Measurements from ENCODE around the gene ITPRIP.

Gene ITPRIP

GRCh38 chr10:104344219-104344618 lies 6.0 kb upstream of the ITPRIP start:
- TF ChIP-seq Cebpa-rat (IDR thresholded peaks at IDR 0.05): no peak
- no peak overlapping the region for H3K27ac ChIP-seq
- no peak overlapping the region for H3K4me3 ChIP-seq
- no peaks in the 10 kb centered on the region for H3K36me3 ChIP-seq
- no peak overlapping the region for H3K4me2 ChIP-seq
- no peaks in the 10 kb centered on the region for H4K20me1 ChIP-seq
- H3K9me3 ChIP-seq: no peaks in the 10 kb centered on the region
- H3K27me3 ChIP-seq: 0 out of 2 replicates have a peak, but pooled peaks cover 3% of the 10 kb centered on the region
- H3K4me1 ChIP-seq: peaks cover 39% of the 10 kb centered on the region
- H3K9ac ChIP-seq: no peak overlapping the region

GRCh38 chr10:104342941-104343411 lies 4.7 kb upstream of the ITPRIP start:
- 0 out of 2 replicates have a peak, but pooled peaks cover 3% of the 10 kb centered on the region for H3K27me3 ChIP-seq
- peaks cover 40% of the 10 kb centered on the region for H3K4me1 ChIP-seq
- H3K36me3 ChIP-seq: no peaks in the 10 kb centered on the region
- no peak for TF ChIP-seq Cebpa-rat (IDR thresholded peaks at IDR 0.05)
- H3K4me3 ChIP-seq: no peak overlapping the region
- no peaks in the 10 kb centered on the region for H4K20me1 ChIP-seq
- no peak overlapping the region for H3K4me2 ChIP-seq
- no peaks in the 10 kb centered on the region for H3K9me3 ChIP-seq
- H3K9ac ChIP-seq: no peak overlapping the region
- no peak overlapping the region for H3K27ac ChIP-seq

GRCh38 chr10:104340641-104341040 lies 2.4 kb upstream of the ITPRIP start:
- H4K20me1 ChIP-seq: peaks cover 13% of the 10 kb centered on the region
- H3K4me1 ChIP-seq: peaks cover 33% of the 10 kb centered on the region
- no peaks in the 10 kb centered on the region for H3K9me3 ChIP-seq
- TF ChIP-seq Cebpa-rat (IDR thresholded peaks at IDR 0.05): no peak
- H3K27me3 ChIP-seq: 0 out of 2 replicates have a peak, but pooled peaks cover 3% of the 10 kb centered on the region
- H3K36me3 ChIP-seq: no peaks in the 10 kb centered on the region
- H3K4me2 ChIP-seq: peak overlapping the region; percentile 92
- H3K9ac ChIP-seq: no peak overlapping the region
- no peak overlapping the region for H3K4me3 ChIP-seq
- H3K27ac ChIP-seq: no peak overlapping the region

- H4K20me1 ChIP-seq: peaks cover 18% of the 10 kb centered on the region
- H3K4me1 ChIP-seq: peaks cover 39% of the 10 kb centered on the region
- H3K27ac ChIP-seq: no peak overlapping the region
- no peak for TF ChIP-seq Cebpa-rat (IDR thresholded peaks at IDR 0.05)
- peaks cover 5% of the 10 kb centered on the region; the same call in 1 of the 2 replicates for H3K36me3 ChIP-seq
- 0 out of 2 replicates have a peak, but pooled peaks cover 3% of the 10 kb centered on the region for H3K27me3 ChIP-seq
- no peak overlapping the region for H3K4me3 ChIP-seq
- no peak overlapping the region for H3K9ac ChIP-seq
- H3K4me2 ChIP-seq: peak overlapping the region; percentile 92
- H3K9me3 ChIP-seq: no peaks in the 10 kb centered on the region
Measured at GRCh38 chr10:104340111-104340526, 1.9 kb upstream of the ITPRIP start.

DNA sequence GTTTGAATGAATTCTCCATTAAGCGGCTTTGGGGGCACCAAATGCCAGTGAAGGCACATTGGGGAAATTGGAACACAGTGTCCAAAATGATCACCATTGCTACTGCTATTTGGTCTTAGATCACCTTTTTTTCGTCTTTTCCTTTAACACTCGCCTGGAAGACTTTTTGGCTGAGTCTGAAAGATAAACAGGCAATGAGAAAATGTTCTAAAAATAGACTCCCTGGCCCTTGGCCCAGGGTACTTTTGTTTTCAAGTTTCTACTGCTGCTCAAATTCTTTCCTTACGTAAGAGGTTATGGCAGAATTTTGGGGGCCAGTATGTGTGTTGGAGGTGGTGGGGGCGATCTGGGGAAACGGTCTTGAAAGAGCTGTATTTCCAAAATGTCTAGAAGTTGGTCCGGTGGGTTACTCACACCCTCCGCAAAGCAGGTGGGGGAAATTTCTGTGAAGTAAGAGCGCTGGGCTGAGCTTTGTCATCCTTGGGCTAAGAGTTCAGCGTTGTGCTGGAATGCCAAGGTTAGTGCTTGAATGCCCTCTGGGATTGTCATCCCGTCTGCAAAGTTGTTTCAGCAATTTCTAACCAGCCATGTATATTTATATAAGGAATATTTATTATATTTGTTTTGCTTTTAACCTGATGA lies 1.3 kb upstream of the ITPRIP start:
- Histone ChIP-seq H3K4me3 (peak overlapping the region; percentile 83), H3K27ac (peak overlapping the region; percentile 98; the same call in 1 of the 2 replicates), H3K4me2 (peak overlapping the region; percentile 92)

GRCh38 chr10:104337521-104337984 lies 712 bp downstream of the ITPRIP start:
- H3K27ac ChIP-seq: peak overlapping the region; percentile 98
- H3K9ac ChIP-seq: peak overlapping the region; percentile 94
- peaks cover 30% of the 10 kb centered on the region for H3K36me3 ChIP-seq
- no peaks in the 10 kb centered on the region for H3K9me3 ChIP-seq
- TF ChIP-seq Cebpa-rat (IDR thresholded peaks at IDR 0.05): no peak
- 0 out of 2 replicates have a peak, but pooled peaks cover 3% of the 10 kb centered on the region for H3K27me3 ChIP-seq
- H3K4me1 ChIP-seq: peaks cover 64% of the 10 kb centered on the region
- peak overlapping the region; percentile 83 for H3K4me3 ChIP-seq
- H4K20me1 ChIP-seq: peaks cover 44% of the 10 kb centered on the region
- peak overlapping the region; percentile 92 for H3K4me2 ChIP-seq

More for the DNA sequence above, 1.3 kb upstream of the ITPRIP start:
- Histone ChIP-seq H4K20me1 (peaks cover 23% of the 10 kb centered on the region), H3K36me3 (peaks cover 10% of the 10 kb centered on the region), H3K27me3 (0 out of 2 replicates have a peak, but pooled peaks cover 3% of the 10 kb centered on the region), H3K9me3 (no peaks in the 10 kb centered on the region), H3K9ac (peak overlapping the region; percentile 94), H3K4me1 (peaks cover 44% of the 10 kb centered on the region)
- TF ChIP-seq Cebpa-rat (IDR thresholded peaks at IDR 0.05): no peak

DNA sequence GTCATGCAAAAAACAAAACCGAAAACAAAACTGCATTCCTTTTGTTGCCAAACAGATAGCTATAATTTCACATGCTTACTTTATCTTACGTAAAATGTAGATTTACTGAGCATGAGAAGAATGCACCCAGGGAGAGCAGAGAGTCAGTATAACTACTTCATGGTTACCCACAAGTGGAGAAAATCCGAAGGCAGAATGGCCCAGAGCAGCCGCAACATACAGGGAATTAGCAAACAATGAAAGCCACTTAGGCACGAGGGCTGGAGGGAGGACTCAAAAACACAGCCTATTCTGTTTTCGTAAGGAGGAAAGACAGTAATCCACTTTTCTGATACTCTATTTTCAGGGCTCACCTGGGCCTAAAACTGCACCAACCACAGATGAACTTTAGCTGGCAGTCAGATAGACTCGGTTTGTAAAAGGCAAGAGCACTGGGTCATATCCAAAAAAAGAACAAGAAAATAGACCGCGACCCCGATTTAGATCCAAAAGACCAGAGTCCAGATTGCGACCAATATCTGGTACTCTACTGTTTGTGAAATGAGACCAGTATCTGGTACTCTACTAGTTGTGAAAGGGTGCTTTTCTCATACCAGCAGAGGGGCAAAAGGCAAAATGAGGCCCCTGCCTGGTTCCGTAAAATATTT lies 1.3 kb downstream of the ITPRIP start:
- 0 out of 2 replicates have a peak, but pooled peaks cover 3% of the 10 kb centered on the region for H3K27me3 ChIP-seq
- TF ChIP-seq Cebpa-rat (IDR thresholded peaks at IDR 0.05): no peak
- peak overlapping the region; percentile 94 for H3K9ac ChIP-seq
- H3K4me2 ChIP-seq: peak overlapping the region; percentile 92
- peaks cover 50% of the 10 kb centered on the region for H4K20me1 ChIP-seq
- peaks cover 70% of the 10 kb centered on the region for H3K4me1 ChIP-seq
- peak overlapping the region; percentile 98 for H3K27ac ChIP-seq
- peak overlapping the region; percentile 83 for H3K4me3 ChIP-seq
- H3K36me3 ChIP-seq: peaks cover 33% of the 10 kb centered on the region
- no peaks in the 10 kb centered on the region for H3K9me3 ChIP-seq

- Histone ChIP-seq H3K9ac (peak overlapping the region; percentile 49; the same call in 1 of the 2 replicates), H3K4me1 (peaks cover 80% of the 10 kb centered on the region), H3K27ac (peak overlapping the region; percentile 22; the same call in 1 of the 2 replicates), H4K20me1 (peaks cover 68% of the 10 kb centered on the region), H3K4me2 (peak overlapping the region; percentile 92), H3K9me3 (no peaks in the 10 kb centered on the region), H3K27me3 (no peaks in the 10 kb centered on the region), H3K36me3 (peaks cover 33% of the 10 kb centered on the region), H3K4me3 (no peak overlapping the region)
- TF ChIP-seq Cebpa-rat (IDR thresholded peaks at IDR 0.05): no peak
Measured at GRCh38 chr10:104334965-104335650, 3.2 kb downstream of the ITPRIP start.

DNA sequence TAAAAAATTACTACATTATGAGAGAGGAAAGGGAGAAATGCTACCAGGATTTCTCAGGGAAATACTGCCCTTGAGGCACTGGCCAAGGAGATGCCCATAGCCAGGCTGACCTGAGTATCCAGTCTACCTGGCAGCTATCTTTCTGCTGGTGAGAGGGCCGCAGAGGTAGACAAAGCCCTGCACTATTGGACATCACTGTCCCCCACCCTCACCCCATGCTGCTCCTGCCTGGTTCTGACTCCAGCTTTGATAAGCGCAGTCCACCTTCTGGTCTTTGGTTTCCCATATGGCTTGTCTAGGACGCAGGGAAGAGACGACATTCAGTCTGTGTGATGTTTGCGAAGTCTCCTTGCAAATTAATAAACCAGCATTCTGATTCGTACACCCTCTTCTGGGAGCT lies 3.7 kb downstream of the ITPRIP start:
- H3K27ac ChIP-seq: 0 out of 2 replicates have a peak overlapping the region, but pooled peaks have one; percentile 22
- H3K4me1 ChIP-seq: peaks cover 80% of the 10 kb centered on the region
- peaks cover 33% of the 10 kb centered on the region for H3K36me3 ChIP-seq
- H3K9ac ChIP-seq: no peak overlapping the region
- no peak overlapping the region for H3K4me3 ChIP-seq
- peaks cover 73% of the 10 kb centered on the region for H4K20me1 ChIP-seq
- H3K9me3 ChIP-seq: no peaks in the 10 kb centered on the region
- no peaks in the 10 kb centered on the region for H3K27me3 ChIP-seq
- peak overlapping the region; percentile 92 for H3K4me2 ChIP-seq
- TF ChIP-seq Cebpa-rat (IDR thresholded peaks at IDR 0.05): no peak
